SK-N-SH (cell line): ENCODE data around the gene DIS3L2.

ENCODE experiments used
- CHD2 ChIP-seq: fragments of 150-350 bp; IDR thresholded peaks from 2 replicates; pipeline ENCODE4 v1.6.1; 2018; ENCODE audit warnings: low read length; ENCODE audit not compliant: partially characterized antibody
- CTCF ChIP-seq: fragments of 200-600 bp; sonication (generic); IDR thresholded peaks from 2 replicates; pipeline ENCODE4 v1.6.1; 2017; ENCODE audit warnings: antibody characterized with exemption, mild to moderate bottlenecking, moderate library complexity
- FOXM1 ChIP-seq: IDR thresholded peaks from 2 replicates; pipeline ENCODE4 v1.4.0; 2012; ENCODE audit warnings: low read depth, mild to moderate bottlenecking
- IRF3 ChIP-seq: fragments of 150-350 bp; IDR thresholded peaks from 2 replicates; pipeline ENCODE4 v1.6.1; 2016; ENCODE audit warnings: mild to moderate bottlenecking, low read depth, low read length
- NFIC ChIP-seq: IDR thresholded peaks from 2 replicates; pipeline ENCODE4 v1.4.0; 2012; ENCODE audit warnings: borderline replicate concordance
- POLR2AphosphoS5 ChIP-seq: IDR thresholded peaks from 2 replicates; pipeline ENCODE4 v1.6.1; 2012; ENCODE audit warnings: low read depth, low read length
- REST ChIP-seq: IDR thresholded peaks from 2 replicates; pipeline ENCODE4 v1.6.1; 2012; ENCODE audit warnings: mild to moderate bottlenecking, low read depth, low read length, moderate library complexity
- RFX5 ChIP-seq: IDR thresholded peaks from 2 replicates; pipeline ENCODE4 v1.6.1; 2012; ENCODE audit warnings: mild to moderate bottlenecking, improper control_type of control experiment, low read length
- SMC3 ChIP-seq: IDR thresholded peaks from 2 replicates; pipeline ENCODE4 v1.6.1; 2012; ENCODE audit warnings: low read depth, low read length, improper control_type of control experiment
- TEAD4 ChIP-seq: IDR thresholded peaks from 2 replicates; pipeline ENCODE4 v1.4.0; 2012; ENCODE audit warnings: mild to moderate bottlenecking, borderline replicate concordance; ENCODE audit not compliant: insufficient read depth
- USF2 ChIP-seq: fragments of 150-350 bp; IDR thresholded peaks from 2 replicates; pipeline ENCODE4 v1.6.1; 2017; ENCODE audit warnings: antibody characterized with exemption, low read length, low read depth, borderline replicate concordance
- YY1 ChIP-seq: IDR thresholded peaks from 2 replicates; pipeline ENCODE4 v1.4.0; 2012; ENCODE audit warnings: low read depth, mild to moderate bottlenecking
- TF ChIP-seq, protein P1 (sequence below): IDR thresholded peaks from 2 replicates; pipeline ENCODE4 v1.4.0; 2012; ENCODE audit warnings: low read depth
- TF ChIP-seq, protein P2 (sequence below): IDR thresholded peaks from 2 replicates; pipeline ENCODE4; 2012

DNA sequence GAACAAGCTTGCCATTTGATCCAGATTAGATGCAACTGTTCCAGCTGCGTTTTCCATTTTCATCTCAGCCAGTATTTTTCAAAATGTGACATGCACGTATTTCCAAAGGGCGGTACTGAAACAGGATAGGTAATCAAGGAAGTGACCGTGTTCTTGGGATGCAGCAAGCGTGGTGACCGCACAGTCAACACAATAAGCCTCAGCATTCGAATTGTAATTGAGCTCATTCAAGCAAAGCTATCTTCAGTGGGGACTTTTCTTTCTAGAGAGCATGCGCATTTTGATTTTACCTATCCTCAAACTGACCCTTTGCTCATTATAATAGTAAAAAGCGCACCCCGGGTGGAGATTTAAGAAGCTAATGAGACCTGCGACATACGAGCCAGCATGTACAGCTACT is 413.7 kb downstream of the DIS3L2 start:
- no peak for TF ChIP-seq RFX5
- no peak for TF ChIP-seq REST
- TF ChIP-seq YY1: no peak
- no peak for TF ChIP-seq CTCF
- TF ChIP-seq, protein P1, sequence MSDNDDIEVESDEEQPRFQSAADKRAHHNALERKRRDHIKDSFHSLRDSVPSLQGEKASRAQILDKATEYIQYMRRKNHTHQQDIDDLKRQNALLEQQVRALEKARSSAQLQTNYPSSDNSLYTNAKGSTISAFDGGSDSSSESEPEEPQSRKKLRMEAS: no peak
- no peak for TF ChIP-seq SMC3
- TF ChIP-seq CHD2: no peak
- TF ChIP-seq, protein P2, sequence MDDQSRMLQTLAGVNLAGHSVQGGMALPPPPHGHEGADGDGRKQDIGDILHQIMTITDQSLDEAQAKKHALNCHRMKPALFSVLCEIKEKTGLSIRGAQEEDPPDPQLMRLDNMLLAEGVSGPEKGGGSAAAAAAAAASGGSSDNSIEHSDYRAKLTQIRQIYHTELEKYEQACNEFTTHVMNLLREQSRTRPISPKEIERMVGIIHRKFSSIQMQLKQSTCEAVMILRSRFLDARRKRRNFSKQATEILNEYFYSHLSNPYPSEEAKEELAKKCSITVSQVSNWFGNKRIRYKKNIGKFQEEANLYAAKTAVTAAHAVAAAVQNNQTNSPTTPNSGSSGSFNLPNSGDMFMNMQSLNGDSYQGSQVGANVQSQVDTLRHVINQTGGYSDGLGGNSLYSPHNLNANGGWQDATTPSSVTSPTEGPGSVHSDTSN: no peak
- no peak for TF ChIP-seq FOXM1
- no peak for TF ChIP-seq POLR2AphosphoS5
- TF ChIP-seq TEAD4: no peak
- no peak for TF ChIP-seq IRF3
- no peak for TF ChIP-seq USF2
- no peak for TF ChIP-seq NFIC
